PC-9 (cell line): ENCODE measurements around the gene SMARCA2. TPM values are rescaled to one million over a fixed set of nuclear protein-coding genes. Genes with fewer than 3 reads are reported as not detected.

Source experiments
- BruUV-seq: library from RNA; stranded (reverse); fragments of 400-500 nt; replicated peaks from 2 replicates; lab custom pipeline; 2021; lab: Mats Ljungman, UMichigan
- CTCF ChIA-PET: fragments of 300-600 bp; sonication (Branson Sonifier 250); formaldehyde crosslinking; loops from one replicate; lab custom pipeline; 2022; ENCODE audit warnings: antibody characterized with exemption; lab: Charles Lee
- POLR2A ChIA-PET: fragments of 300-600 bp; sonication (Branson Sonifier 250); formaldehyde crosslinking; loops from one replicate; lab custom pipeline; 2022; ENCODE audit warnings: antibody characterized with exemption; ENCODE audit not compliant: unreplicated experiment; lab: Charles Lee
- DNase-seq, 2 experiments: peaks; one replicate each; pipeline versions ENCODE4 v3.0.0 to v3.0.0-alpha.2; 2015 to 2022; ENCODE audit warnings: mixed read lengths in 1 of 2
- H2AFZ ChIP-seq: fragments of 200-600 bp; sonication (generic); 2 replicates; pipeline ENCODE4 v1.8.1; 2017; ENCODE audit warnings: antibody characterized with exemption
- H3F3A ChIP-seq: fragments of 200-600 bp; sonication (generic); 2 replicates; pipeline ENCODE4 v1.8.1; 2017; ENCODE audit warnings: antibody characterized with exemption, mild to moderate bottlenecking, low read depth; ENCODE audit not compliant: insufficient read depth
- H3K27ac ChIP-seq: fragments of 200-600 bp; sonication (generic); 2 replicates; pipeline ENCODE4 v1.6.1; 2016; ENCODE audit warnings: mixed run types
- H3K27me3 ChIP-seq: fragments of 200-600 bp; sonication (generic); 2 replicates; pipeline ENCODE4 v1.6.1; 2016; ENCODE audit warnings: low read depth, mixed run types; ENCODE audit not compliant: insufficient read depth
- H3K36me3 ChIP-seq: fragments of 200-600 bp; sonication (generic); 2 replicates; pipeline ENCODE4 v1.6.1; 2016; ENCODE audit warnings: low read depth, mixed run types
- H3K4me1 ChIP-seq: fragments of 200-600 bp; sonication (generic); replicated peaks from 2 replicates; pipeline ENCODE4 v1.6.1; 2016; ENCODE audit warnings: mixed run types; ENCODE audit not compliant: insufficient read depth
- H3K4me2 ChIP-seq: fragments of 200-600 bp; sonication (generic); 2 replicates; pipeline ENCODE4 v1.6.1; 2017; ENCODE audit warnings: mixed run types
- H3K4me3 ChIP-seq: fragments of 200-600 bp; sonication (generic); 2 replicates; pipeline ENCODE4 v1.6.1; 2016; ENCODE audit warnings: mixed run types
- H3K79me2 ChIP-seq: fragments of 200-600 bp; sonication (generic); 2 replicates; pipeline ENCODE4 v1.6.1; 2017; ENCODE audit warnings: low read depth, mixed run types
- H3K9me2 ChIP-seq: fragments of 200-600 bp; sonication (generic); 2 replicates; pipeline ENCODE4 v1.8.1; 2017; ENCODE audit warnings: mild to moderate bottlenecking; ENCODE audit not compliant: insufficient read depth
- H3K9me3 ChIP-seq: fragments of 200-600 bp; sonication (generic); 2 replicates; pipeline ENCODE4 v1.8.1; 2016; ENCODE audit warnings: low read depth; ENCODE audit not compliant: insufficient read depth
- H4K20me1 ChIP-seq: fragments of 200-600 bp; sonication (generic); 2 replicates; pipeline ENCODE4 v1.8.1; 2017; ENCODE audit not compliant: insufficient read depth
- CTCF ChIP-seq: fragments of 200-600 bp; sonication (generic); conservative IDR thresholded peaks from 2 replicates; pipeline ENCODE4 v1.6.1; 2017; ENCODE audit warnings: mixed run types, antibody characterized with exemption, mild to moderate bottlenecking, moderate library complexity
- EZH2 ChIP-seq: fragments of 200-600 bp; sonication (generic); IDR thresholded peaks from 2 replicates; pipeline ENCODE4 v1.8.0; 2017; ENCODE audit warnings: antibody characterized with exemption, low read depth
- intact Hi-C: fragments of 100-400 bp; cut with micrococcal nuclease; formaldehyde crosslinking; loops from one replicate; pipeline ENCODE4 v1.10.0; 2022; ENCODE audit not compliant: unreplicated experiment
- total RNA-seq: library from RNA; stranded (reverse); gene quantifications from 2 replicates; pipeline ENCODE4 v1.2.3, GENCODE V29; 2021

Gene SMARCA2
- total RNA-seq, 1 experiment from 2014 or later, result 29.3 TPM

GRCh38 chr9:2210201-2210600 is 195.1 kb downstream of the SMARCA2 start:
- no peaks in the 10 kb centered on the region for H3K79me2 ChIP-seq
- no peak overlapping the region for H3K4me2 ChIP-seq
- DNase-seq, result no peak
- no TSS peak for BruUV-seq
- H3K36me3 ChIP-seq, result no peaks in the 10 kb centered on the region
- no peaks in the 10 kb centered on the region for H3K9me2 ChIP-seq
- H3K27ac ChIP-seq, result no peak overlapping the region
- no peak overlapping the region for H2AFZ ChIP-seq
- no peaks in the 10 kb centered on the region for H3K4me1 ChIP-seq
- no peaks in the 10 kb centered on the region for H3F3A ChIP-seq
- no peak for TF ChIP-seq EZH2
- no peak for TF ChIP-seq CTCF
- intact Hi-C loops, result no loop called here
- ChIA-PET CTCF (no interaction called here), POLR2A (no interaction called here)
- no peaks in the 10 kb centered on the region for H3K9me3 ChIP-seq
- no peak overlapping the region for H3K4me3 ChIP-seq
- H3K27me3 ChIP-seq, result no peaks in the 10 kb centered on the region
- H4K20me1 ChIP-seq, result no peaks in the 10 kb centered on the region

- H2AFZ ChIP-seq, result no peak overlapping the region
- H3K9me2 ChIP-seq, result no peaks in the 10 kb centered on the region
These were observed 198.8 kb downstream of the SMARCA2 start for GRCh38 chr9:2213830-2214468.

GRCh38 chr9:2214707-2215106 is 199.6 kb downstream of the SMARCA2 start:
- no peaks in the 10 kb centered on the region for H4K20me1 ChIP-seq
- no peaks in the 10 kb centered on the region for H3K36me3 ChIP-seq
- H3K4me3 ChIP-seq, result no peak overlapping the region
- H3F3A ChIP-seq, result no peaks in the 10 kb centered on the region
- ChIA-PET POLR2A (no interaction called here), CTCF (interaction anchor here (0.7 kb wide), 1 partner anchor 12 kb away, joined by 3 read pairs; no protein-coding TSS in a partner anchor)
- TF ChIP-seq EZH2 (no peak), CTCF (no peak)
- no peaks in the 10 kb centered on the region for H3K4me1 ChIP-seq
- H3K79me2 ChIP-seq, result no peaks in the 10 kb centered on the region
- no peaks in the 10 kb centered on the region for H3K9me3 ChIP-seq
- no peak overlapping the region for H2AFZ ChIP-seq
- H3K4me2 ChIP-seq, result no peak overlapping the region
- BruUV-seq, result no TSS peak
- no peaks in the 10 kb centered on the region for H3K9me2 ChIP-seq
- H3K27ac ChIP-seq, result no peak overlapping the region
- DNase-seq, result no peak
- intact Hi-C loops, result no loop called here
- H3K27me3 ChIP-seq, result no peaks in the 10 kb centered on the region

More at GRCh38 chr9:2213830-2214468, 198.8 kb downstream of the SMARCA2 start:
- intact Hi-C loops, result no loop called here
- H3F3A ChIP-seq, result no peaks in the 10 kb centered on the region
- DNase-seq, result no peak
- H3K4me2 ChIP-seq, result no peak overlapping the region
- POLR2A ChIA-PET, result no interaction called here
- H3K4me3 ChIP-seq, result no peak overlapping the region
- TF ChIP-seq EZH2 (no peak), CTCF (no peak)
- no peak overlapping the region for H3K27ac ChIP-seq
- H3K36me3 ChIP-seq, result no peaks in the 10 kb centered on the region
- H3K79me2 ChIP-seq, result no peaks in the 10 kb centered on the region
- no TSS peak for BruUV-seq
- CTCF ChIA-PET, result no interaction called here
- no peaks in the 10 kb centered on the region for H3K4me1 ChIP-seq
- no peaks in the 10 kb centered on the region for H4K20me1 ChIP-seq
- H3K9me3 ChIP-seq, result no peaks in the 10 kb centered on the region
- H3K27me3 ChIP-seq, result no peaks in the 10 kb centered on the region
